HEK293 (cell line): Measurements from ENCODE around the gene SLC16A13.

Experiments used
- CTCF ChIA-PET: fragments of 350-600 bp; formaldehyde crosslinking; extraction: SDS; loops from one replicate; lab custom pipeline; 2021; ENCODE audit warnings: antibody characterized with exemption; lab: Yijun Ruan, JAX
- POLR2A ChIA-PET: fragments of 300-600 bp; formaldehyde crosslinking; extraction: SDS; loops from one replicate; lab custom pipeline; 2020; ENCODE audit warnings: antibody characterized with exemption, inconsistent platforms; lab: Yijun Ruan, JAX
- H3K27ac ChIP-seq: fragments of 200-500 bp; sonication (Bioruptor generic); 2 replicates; pipeline ENCODE4 v1.5.1; 2014; ENCODE audit warnings: low read depth, low read length, control low read depth, inconsistent platforms; ENCODE audit errors: extremely low read depth
- H3K36me3 ChIP-seq, 2 experiments: fragments of 200-500 bp in 1 of 2; sonication (Bioruptor generic) in 1 of 2; 1 replicate in 1 of 2; 2 replicates in 1 of 2; pipeline ENCODE4 v1.5.1; 2014 to 2017; ENCODE audit warnings: inconsistent platforms in 2 of 2, low read length in 2 of 2; ENCODE audit not compliant: control insufficient read depth in 2 of 2, insufficient read depth in 1 of 2
- H3K4me1 ChIP-seq: fragments of 200-500 bp; sonication (Bioruptor generic); 2 replicates; pipeline ENCODE4 v1.5.1; 2014; ENCODE audit warnings: mild to moderate bottlenecking, low read length, inconsistent platforms; ENCODE audit not compliant: control insufficient read depth, insufficient read depth
- H3K4me3 ChIP-seq: 2 replicates; pipeline ENCODE4 v1.5.1; 2011; ENCODE audit warnings: low read depth, mild to moderate bottlenecking, control low read depth, low read length, moderate library complexity
- H3K9me3 ChIP-seq: fragments of 200-500 bp; sonication (Bioruptor generic); 2 replicates; pipeline ENCODE4 v1.5.1; 2014; ENCODE audit warnings: low read depth, low read length, inconsistent platforms; ENCODE audit not compliant: control insufficient read depth, insufficient read depth
- BCL11A ChIP-seq: fragments of 450-650 bp; formaldehyde crosslinking; IDR thresholded peaks from 2 replicates; pipeline ENCODE4 v1.5.1; 2016; ENCODE audit warnings: low read depth, missing biosample characterization, missing genetic modification characterization
- GFI1B ChIP-seq: fragments of 450-650 bp; formaldehyde crosslinking; IDR thresholded peaks from 2 replicates; pipeline ENCODE4 v1.5.1; 2016; ENCODE audit warnings: missing biosample characterization, missing genetic modification characterization
- GLI2 ChIP-seq: fragments of 450-650 bp; formaldehyde crosslinking; IDR thresholded peaks from 2 replicates; pipeline ENCODE4; 2017; ENCODE audit warnings: missing biosample characterization, missing genetic modification characterization, low read depth, borderline replicate concordance
- GLIS1 ChIP-seq: fragments of 450-650 bp; formaldehyde crosslinking; IDR thresholded peaks from 2 replicates; pipeline ENCODE4 v1.5.1; 2016; ENCODE audit warnings: missing biosample characterization, missing genetic modification characterization
- HOXA7 ChIP-seq: sonication (generic); formaldehyde crosslinking; IDR thresholded peaks from 2 replicates; pipeline ENCODE4 v1.8.1; 2022; ENCODE audit warnings: missing genetic modification reagents, borderline replicate concordance
- KLF8 ChIP-seq: fragments of 450-650 bp; formaldehyde crosslinking; IDR thresholded peaks from 2 replicates; pipeline ENCODE4 v1.5.1; 2016; ENCODE audit warnings: missing biosample characterization, missing genetic modification characterization
- KLF9 ChIP-seq: fragments of 450-650 bp; formaldehyde crosslinking; IDR thresholded peaks from 2 replicates; pipeline ENCODE4 v1.5.1; 2016; ENCODE audit warnings: missing biosample characterization, missing genetic modification characterization, low read depth
- MEIS1 ChIP-seq: sonication (generic); formaldehyde crosslinking; IDR thresholded peaks from 2 replicates; pipeline ENCODE4 v1.8.1; 2022; ENCODE audit warnings: missing genetic modification reagents, mild to moderate bottlenecking, borderline replicate concordance
- SCRT2 ChIP-seq: fragments of 450-650 bp; formaldehyde crosslinking; IDR thresholded peaks from 2 replicates; pipeline ENCODE4 v1.5.1; 2016; ENCODE audit warnings: missing biosample characterization, missing genetic modification characterization
- SP2 ChIP-seq: fragments of 450-650 bp; formaldehyde crosslinking; IDR thresholded peaks from 2 replicates; pipeline ENCODE4 v1.5.1; 2016; ENCODE audit warnings: missing biosample characterization, missing genetic modification characterization
- SP3 ChIP-seq: fragments of 450-650 bp; formaldehyde crosslinking; IDR thresholded peaks from 2 replicates; pipeline ENCODE4 v1.5.1; 2016; ENCODE audit warnings: missing biosample characterization, missing genetic modification characterization
- ZNF138 ChIP-seq: fragments of 450-650 bp; formaldehyde crosslinking; IDR thresholded peaks from 2 replicates; pipeline ENCODE4 v1.5.1; 2016; ENCODE audit warnings: missing biosample characterization, missing genetic modification characterization, borderline replicate concordance
- ZNF214 ChIP-seq: fragments of 450-650 bp; formaldehyde crosslinking; IDR thresholded peaks from 2 replicates; pipeline ENCODE4 v1.5.1; 2017; ENCODE audit warnings: missing biosample characterization, mild to moderate bottlenecking, missing genetic modification characterization, borderline replicate concordance
- ZNF248 ChIP-seq: fragments of 450-650 bp; formaldehyde crosslinking; IDR thresholded peaks from 2 replicates; pipeline ENCODE4 v1.5.1; 2017; ENCODE audit warnings: missing biosample characterization, missing genetic modification characterization
- ZNF423 ChIP-seq: fragments of 450-650 bp; formaldehyde crosslinking; IDR thresholded peaks from 2 replicates; pipeline ENCODE4 v1.5.1; 2016; ENCODE audit warnings: missing biosample characterization, missing genetic modification characterization
- ZNF473 ChIP-seq: fragments of 450-650 bp; formaldehyde crosslinking; IDR thresholded peaks from 2 replicates; pipeline ENCODE4 v1.5.1; 2017; ENCODE audit warnings: missing biosample characterization, missing genetic modification characterization
- ZNF560 ChIP-seq: fragments of 450-650 bp; formaldehyde crosslinking; IDR thresholded peaks from 2 replicates; pipeline ENCODE4 v1.5.1; 2017; ENCODE audit warnings: missing biosample characterization, missing genetic modification characterization, borderline replicate concordance
- ZNF596 ChIP-seq: fragments of 450-650 bp; IDR thresholded peaks from 2 replicates; pipeline ENCODE4 v1.5.0; 2018; ENCODE audit warnings: missing biosample characterization, mild to moderate bottlenecking, missing genetic modification characterization, moderate library complexity
- ZNF664 ChIP-seq: fragments of 450-650 bp; formaldehyde crosslinking; IDR thresholded peaks from 2 replicates; pipeline ENCODE4 v1.5.1; 2016; ENCODE audit warnings: missing biosample characterization, missing genetic modification characterization
- ZNF670 ChIP-seq: fragments of 450-650 bp; formaldehyde crosslinking; IDR thresholded peaks from 2 replicates; pipeline ENCODE4 v1.5.1; 2016; ENCODE audit warnings: missing biosample characterization, missing genetic modification characterization, low read depth
- ZNF792 ChIP-seq: fragments of 450-650 bp; formaldehyde crosslinking; IDR thresholded peaks from 2 replicates; pipeline ENCODE4 v1.5.1; 2016; ENCODE audit warnings: missing biosample characterization, missing genetic modification characterization
- TF ChIP-seq, protein P1 (sequence below): fragments of 450-650 bp; formaldehyde crosslinking; IDR thresholded peaks from 2 replicates; pipeline ENCODE4 v1.5.1; 2017; ENCODE audit warnings: missing biosample characterization, missing genetic modification characterization
- TF ChIP-seq, protein P2 (sequence below): fragments of 450-650 bp; formaldehyde crosslinking; IDR thresholded peaks from 2 replicates; pipeline ENCODE4 v1.5.1; 2016; ENCODE audit warnings: missing biosample characterization, missing genetic modification characterization
- TF ChIP-seq, protein P3 (sequence below): fragments of 450-650 bp; formaldehyde crosslinking; IDR thresholded peaks from 2 replicates; pipeline ENCODE4 v1.5.1; 2017; ENCODE audit warnings: missing biosample characterization, missing genetic modification characterization

Gene SLC16A13

DNA sequence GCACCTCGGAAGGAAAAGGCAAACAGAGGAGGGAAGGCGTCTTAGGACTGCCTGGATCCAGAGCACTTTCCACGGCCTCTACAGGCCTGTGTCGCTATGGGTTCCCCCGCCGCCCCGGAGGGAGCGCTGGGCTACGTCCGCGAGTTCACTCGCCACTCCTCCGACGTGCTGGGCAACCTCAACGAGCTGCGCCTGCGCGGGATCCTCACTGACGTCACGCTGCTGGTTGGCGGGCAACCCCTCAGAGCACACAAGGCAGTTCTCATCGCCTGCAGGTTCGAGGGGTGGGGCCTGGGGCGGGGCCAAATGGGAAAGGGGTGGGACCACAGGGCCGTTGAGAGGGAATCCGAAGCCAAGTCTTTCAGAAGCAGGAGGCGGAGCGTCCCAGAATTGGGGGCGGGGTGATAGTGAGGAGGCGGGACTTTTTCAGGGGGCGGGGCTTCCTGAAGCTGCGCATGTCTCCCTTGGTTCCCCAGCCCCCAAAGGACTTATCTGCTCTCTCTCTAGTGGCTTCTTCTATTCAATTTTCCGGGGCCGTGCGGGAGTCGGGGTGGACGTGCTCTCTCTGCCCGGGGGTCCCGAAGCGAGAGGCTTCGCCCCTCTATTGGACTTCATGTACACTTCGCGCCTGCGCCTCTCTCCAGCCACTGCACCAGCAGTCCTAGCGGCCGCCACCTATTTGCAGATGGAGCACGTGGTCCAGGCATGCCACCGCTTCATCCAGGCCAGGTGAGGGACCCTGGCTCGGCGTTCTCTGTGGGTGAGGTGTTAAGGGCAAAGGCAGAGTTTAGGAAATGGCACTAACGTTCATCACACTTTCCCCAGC is 12.0 kb upstream of the SLC16A13 start:
- Histone ChIP-seq H3K9me3 (no peaks in the 10 kb centered on the region), H3K4me1 (peaks cover 3% of the 10 kb centered on the region; the same call in 1 of the 2 replicates), H3K36me3 (no peaks in the 10 kb centered on the region), H3K4me3 (no peak overlapping the region), H3K27ac (no peak overlapping the region)
- TF ChIP-seq ZNF473 (tag by site-specific recombination) (no peak), BCL11A (tag by site-specific recombination) (no peak), ZNF664 (tag by site-specific recombination) (no peak), SP2 (tag by site-specific recombination) (peak; percentile 63), ZNF214 (tag by site-specific recombination) (no peak), SP3 (tag by site-specific recombination) (peak; percentile 66)
- CTCF ChIA-PET, result interaction anchor here (0.7 to 2.7 kb wide), 4 partner anchors 22 to 426 kb away, joined by 3 to 13 read pairs (median 6); no protein-coding TSS in a partner anchor
- POLR2A ChIA-PET, result interaction anchor here (0.7 to 1.6 kb wide), 2 partner anchors 12 to 627 kb away, joined by 3 to 5 read pairs; partner anchors contain the start of gene SLC16A13

DNA sequence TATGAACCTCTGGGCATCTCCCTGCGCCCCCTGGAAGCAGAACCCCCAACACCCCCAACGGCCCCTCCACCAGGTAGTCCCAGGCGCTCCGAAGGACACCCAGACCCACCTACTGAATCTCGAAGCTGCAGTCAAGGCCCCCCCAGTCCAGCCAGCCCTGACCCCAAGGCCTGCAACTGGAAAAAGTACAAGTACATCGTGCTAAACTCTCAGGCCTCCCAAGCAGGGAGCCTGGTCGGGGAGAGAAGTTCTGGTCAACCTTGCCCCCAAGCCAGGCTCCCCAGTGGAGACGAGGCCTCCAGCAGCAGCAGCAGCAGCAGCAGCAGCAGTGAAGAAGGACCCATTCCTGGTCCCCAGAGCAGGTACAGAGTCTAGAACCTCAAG is 11.4 kb upstream of the SLC16A13 start:
- ChIA-PET CTCF (interaction anchor here (1.1 to 1.7 kb wide), 3 partner anchors 20 to 181 kb away, joined by 4 to 8 read pairs (median 5); no protein-coding TSS in a partner anchor), POLR2A (interaction anchor here (1.3 kb wide), 1 partner anchor 9 kb away, joined by 5 read pairs; a partner anchor contains a TSS)
- no peak overlapping the region for H3K27ac ChIP-seq
- H3K9me3 ChIP-seq, result no peaks in the 10 kb centered on the region
- H3K36me3 ChIP-seq, result no peaks in the 10 kb centered on the region
- H3K4me3 ChIP-seq, result no peak overlapping the region
- H3K4me1 ChIP-seq, result peaks cover 3% of the 10 kb centered on the region; the same call in 1 of the 2 replicates
- TF ChIP-seq GLIS1 (tag by site-specific recombination), result 0 out of 2 replicates have a peak, but pooled peaks have one; percentile 9
- no peak for TF ChIP-seq HOXA7 (CRISPR knock-in tag)

DNA sequence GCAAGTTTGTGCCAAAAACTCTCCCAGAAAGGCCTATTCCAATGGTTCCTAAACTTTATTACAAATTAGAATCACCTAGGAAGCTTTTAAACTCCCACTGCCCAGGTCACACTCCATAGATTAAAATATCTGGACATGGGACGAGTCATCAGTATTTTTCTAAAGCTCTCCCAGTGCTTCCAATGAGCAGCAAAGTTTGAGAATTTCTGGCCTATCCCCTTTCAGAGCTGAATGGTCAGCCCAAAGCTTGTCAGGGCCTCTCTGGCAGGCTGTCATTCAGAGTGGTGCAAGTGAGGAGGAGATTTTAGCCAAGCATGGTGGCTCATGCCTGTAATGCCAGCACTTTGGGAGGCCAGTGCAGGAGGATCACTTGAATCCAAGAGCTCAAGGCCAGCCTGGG is 10.6 kb upstream of the SLC16A13 start:
- POLR2A ChIA-PET, result interaction anchor here (0.7 to 2.2 kb wide), 3 partner anchors 10 to 1539 kb away, joined by 5 to 7 read pairs (median 7); partner anchors contain the start of genes DERL2 and SLC16A13
- no peaks in the 10 kb centered on the region for H3K9me3 ChIP-seq
- TF ChIP-seq ZNF670 (tag by site-specific recombination) (no peak), ZNF560 (no peak), SP3 (tag by site-specific recombination) (no peak), ZNF138 (tag by site-specific recombination) (no peak), ZNF423 (tag by site-specific recombination) (no peak), GLI2 (tag by site-specific recombination) (no peak), KLF9 (tag by site-specific recombination) (no peak), SCRT2 (tag by site-specific recombination) (no peak), ZNF792 (tag by site-specific recombination) (no peak), MEIS1 (CRISPR knock-in tag) (no peak), ZNF248 (tag by site-specific recombination) (no peak), GFI1B (tag by site-specific recombination) (no peak), KLF8 (tag by site-specific recombination) (no peak), ZNF596 (tag by site-specific recombination) (no peak)
- TF ChIP-seq, protein P1, sequence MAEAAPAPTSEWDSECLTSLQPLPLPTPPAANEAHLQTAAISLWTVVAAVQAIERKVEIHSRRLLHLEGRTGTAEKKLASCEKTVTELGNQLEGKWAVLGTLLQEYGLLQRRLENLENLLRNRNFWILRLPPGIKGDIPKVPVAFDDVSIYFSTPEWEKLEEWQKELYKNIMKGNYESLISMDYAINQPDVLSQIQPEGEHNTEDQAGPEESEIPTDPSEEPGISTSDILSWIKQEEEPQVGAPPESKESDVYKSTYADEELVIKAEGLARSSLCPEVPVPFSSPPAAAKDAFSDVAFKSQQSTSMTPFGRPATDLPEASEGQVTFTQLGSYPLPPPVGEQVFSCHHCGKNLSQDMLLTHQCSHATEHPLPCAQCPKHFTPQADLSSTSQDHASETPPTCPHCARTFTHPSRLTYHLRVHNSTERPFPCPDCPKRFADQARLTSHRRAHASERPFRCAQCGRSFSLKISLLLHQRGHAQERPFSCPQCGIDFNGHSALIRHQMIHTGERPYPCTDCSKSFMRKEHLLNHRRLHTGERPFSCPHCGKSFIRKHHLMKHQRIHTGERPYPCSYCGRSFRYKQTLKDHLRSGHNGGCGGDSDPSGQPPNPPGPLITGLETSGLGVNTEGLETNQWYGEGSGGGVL (tag by site-specific recombination), result no peak
- TF ChIP-seq, protein P2, sequence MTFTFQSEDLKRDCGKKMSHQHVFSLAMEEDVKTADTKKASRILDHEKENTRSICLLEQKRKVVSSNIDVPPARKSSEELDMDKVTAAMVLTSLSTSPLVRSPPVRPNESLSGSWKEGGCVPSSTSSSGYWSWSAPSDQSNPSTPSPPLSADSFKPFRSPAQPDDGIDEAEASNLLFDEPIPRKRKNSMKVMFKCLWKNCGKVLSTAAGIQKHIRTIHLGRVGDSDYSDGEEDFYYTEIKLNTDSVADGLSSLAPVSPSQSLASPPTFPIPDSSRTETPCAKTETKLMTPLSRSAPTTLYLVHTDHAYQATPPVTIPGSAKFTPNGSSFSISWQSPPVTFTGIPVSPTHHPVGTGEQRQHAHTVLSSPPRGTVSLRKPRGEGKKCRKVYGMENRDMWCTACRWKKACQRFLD (tag by site-specific recombination), result no peak
- TF ChIP-seq, protein P3, sequence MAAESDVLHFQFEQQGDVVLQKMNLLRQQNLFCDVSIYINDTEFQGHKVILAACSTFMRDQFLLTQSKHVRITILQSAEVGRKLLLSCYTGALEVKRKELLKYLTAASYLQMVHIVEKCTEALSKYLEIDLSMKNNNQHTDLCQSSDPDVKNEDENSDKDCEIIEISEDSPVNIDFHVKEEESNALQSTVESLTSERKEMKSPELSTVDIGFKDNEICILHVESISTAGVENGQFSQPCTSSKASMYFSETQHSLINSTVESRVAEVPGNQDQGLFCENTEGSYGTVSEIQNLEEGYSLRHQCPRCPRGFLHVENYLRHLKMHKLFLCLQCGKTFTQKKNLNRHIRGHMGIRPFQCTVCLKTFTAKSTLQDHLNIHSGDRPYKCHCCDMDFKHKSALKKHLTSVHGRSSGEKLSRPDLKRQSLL (tag by site-specific recombination), result no peak
- H3K27ac ChIP-seq, result no peak overlapping the region
- CTCF ChIA-PET, result interaction anchor here (0.6 to 1.7 kb wide), 8 partner anchors 20 to 1205 kb away, joined by 3 to 8 read pairs (median 4); no protein-coding TSS in a partner anchor
- H3K4me3 ChIP-seq, result no peak overlapping the region
- H3K36me3 ChIP-seq, result no peaks in the 10 kb centered on the region
- H3K4me1 ChIP-seq, result peaks cover under 1% of the 10 kb centered on the region; the same call in 1 of the 2 replicates
